ENCODE data around the gene NKAIN2. TPM values are rescaled to one million over a fixed set of nuclear protein-coding genes. Genes with fewer than 3 reads are reported as not detected.

Gene NKAIN2
- total RNA-seq, 4 donors from 2014 or later: 0.31 to 0.58 (median 0.39) TPM; not detected in 1

GRCh38 chr6:124466949-124467348 lies 663.3 kb downstream of the NKAIN2 start:
- no peaks in the 10 kb centered on the region for H3K36me3 ChIP-seq
- intact Hi-C loops (cut with DNase I; ENCODE audit: low total_unique reads) (no loop called here), in situ Hi-C loops (cut with MboI; ENCODE audit: low sequenced_read_pairs in 4 of 4) (no loop called here)
- no peaks in the 10 kb centered on the region for H3K4me1 ChIP-seq
- H3K27me3 ChIP-seq: no peaks in the 10 kb centered on the region
- ATAC-seq (no peak), DNase-seq (no peak)
- no peak overlapping the region for H3K27ac ChIP-seq
- H3K9me3 ChIP-seq: no peaks in the 10 kb centered on the region
- no peak overlapping the region for H3K4me3 ChIP-seq
- TF ChIP-seq CTCF (IDR thresholded peaks at IDR 0.05 in 4 of 5, conservative IDR thresholded peaks at IDR 0.05 in 1 of 5) (no peak), POLR2A (IDR thresholded peaks at IDR 0.05) (no peak)

- intact Hi-C loops (cut with DNase I; ENCODE audit: low total_unique reads): no loop called here
- Histone ChIP-seq H3K9me3 (no peaks in the 10 kb centered on the region), H3K4me3 (no peak overlapping the region), H3K27ac (no peak overlapping the region), H3K36me3 (no peaks in the 10 kb centered on the region), H3K27me3 (no peaks in the 10 kb centered on the region), H3K4me1 (no peaks in the 10 kb centered on the region)
- in situ Hi-C loops (cut with MboI; ENCODE audit: low sequenced_read_pairs in 4 of 4): no loop called here
- no peak for DNase-seq
- no peak for TF ChIP-seq POLR2A (IDR thresholded peaks at IDR 0.05)
- TF ChIP-seq CTCF (IDR thresholded peaks at IDR 0.05 in 4 of 5, conservative IDR thresholded peaks at IDR 0.05 in 1 of 5): no peak
- no peak for ATAC-seq
Observed at GRCh38 chr6:124467366-124467765, 663.7 kb downstream of the NKAIN2 start.

GRCh38 chr6:124470803-124471202 lies 667.1 kb downstream of the NKAIN2 start:
- in situ Hi-C loops (cut with MboI; ENCODE audit: low sequenced_read_pairs in 4 of 4): no loop called here
- no peaks in the 10 kb centered on the region for H3K36me3 ChIP-seq

GRCh38 chr6:124475176-124475575 lies 671.5 kb downstream of the NKAIN2 start:
- intact Hi-C loops (cut with DNase I; ENCODE audit: low total_unique reads): no loop called here
- no peak for TF ChIP-seq POLR2A (IDR thresholded peaks at IDR 0.05)
- TF ChIP-seq CTCF (IDR thresholded peaks at IDR 0.05 in 4 of 5, conservative IDR thresholded peaks at IDR 0.05 in 1 of 5): no peak
- no peaks in the 10 kb centered on the region for H3K9me3 ChIP-seq
- ATAC-seq (no peak), DNase-seq (no peak)
- no peak overlapping the region for H3K27ac ChIP-seq
- no peak overlapping the region for H3K4me3 ChIP-seq
- no peaks in the 10 kb centered on the region for H3K36me3 ChIP-seq
- H3K4me1 ChIP-seq: peaks cover 0 to 6% of the 10 kb centered on the region in 2 donors
- no peaks in the 10 kb centered on the region for H3K27me3 ChIP-seq
- in situ Hi-C loops (cut with MboI; ENCODE audit: low sequenced_read_pairs in 4 of 4): no loop called here

More at GRCh38 chr6:124470803-124471202, 667.1 kb downstream of the NKAIN2 start:
- intact Hi-C loops (cut with DNase I; ENCODE audit: low total_unique reads): no loop called here
- TF ChIP-seq POLR2A (IDR thresholded peaks at IDR 0.05): no peak
- no peak for TF ChIP-seq CTCF (IDR thresholded peaks at IDR 0.05 in 4 of 5, conservative IDR thresholded peaks at IDR 0.05 in 1 of 5)
- Histone ChIP-seq H3K9me3 (no peaks in the 10 kb centered on the region), H3K4me1 (no peaks in the 10 kb centered on the region), H3K27me3 (no peaks in the 10 kb centered on the region), H3K27ac (no peak overlapping the region), H3K4me3 (no peak overlapping the region)
- ATAC-seq (no peak), DNase-seq (no peak)

- intact Hi-C loops (cut with DNase I; ENCODE audit: low total_unique reads): no loop called here
- no peaks in the 10 kb centered on the region for H3K27me3 ChIP-seq
- H3K9me3 ChIP-seq: no peaks in the 10 kb centered on the region
- H3K4me1 ChIP-seq: peaks cover 0 to 7% of the 10 kb centered on the region in 2 donors
- in situ Hi-C loops (cut with MboI; ENCODE audit: low sequenced_read_pairs in 4 of 4): no loop called here
- DNase-seq (no peak), ATAC-seq (no peak)
- H3K36me3 ChIP-seq: no peaks in the 10 kb centered on the region
- no peak overlapping the region for H3K4me3 ChIP-seq
- no peak for TF ChIP-seq CTCF (IDR thresholded peaks at IDR 0.05 in 4 of 5, conservative IDR thresholded peaks at IDR 0.05 in 1 of 5)
- no peak for TF ChIP-seq POLR2A (IDR thresholded peaks at IDR 0.05)
- no peak overlapping the region for H3K27ac ChIP-seq
Observed at GRCh38 chr6:124478906-124479305, 675.2 kb downstream of the NKAIN2 start.
